Stimulated activated CD4-positive, alpha-beta T cell treated with anti-CD3 and anti-CD28 coated beads, Interleukin-4, amount 100 ng/mL, for 24 hours (primary cell): ENCODE data around the gene PSMB8.
"Not testable (repeated sequence)": the region's sequence is repeated elsewhere in the genome, so short reads cannot be mapped to it uniquely, and the experiment has no call there.

Experiments
- DNase-seq: peaks from one replicate; pipeline ENCODE4 v3.0.0-alpha.2; 2020

Gene PSMB8

DNA sequence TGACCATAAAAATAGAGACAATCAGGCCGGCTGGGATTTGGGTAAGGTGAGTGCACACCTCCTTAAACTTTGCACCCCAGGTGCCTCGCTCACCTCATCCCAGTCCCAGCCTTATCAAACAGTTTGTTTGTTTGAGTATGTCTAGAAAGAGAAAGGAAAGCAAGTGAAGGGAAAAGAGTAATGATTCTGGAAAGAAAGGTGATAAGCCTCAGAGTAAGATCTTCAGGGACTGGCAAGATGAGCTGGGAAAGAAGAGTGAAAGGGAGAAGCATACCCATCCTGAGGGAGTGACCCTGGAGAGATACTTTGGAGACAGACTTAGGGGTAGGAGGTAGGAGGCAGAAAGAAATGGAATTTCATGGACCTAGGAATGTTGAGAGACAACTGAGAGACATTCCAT, 7.0 kb downstream of the PSMB8 start:
- no peak for DNase-seq

DNA sequence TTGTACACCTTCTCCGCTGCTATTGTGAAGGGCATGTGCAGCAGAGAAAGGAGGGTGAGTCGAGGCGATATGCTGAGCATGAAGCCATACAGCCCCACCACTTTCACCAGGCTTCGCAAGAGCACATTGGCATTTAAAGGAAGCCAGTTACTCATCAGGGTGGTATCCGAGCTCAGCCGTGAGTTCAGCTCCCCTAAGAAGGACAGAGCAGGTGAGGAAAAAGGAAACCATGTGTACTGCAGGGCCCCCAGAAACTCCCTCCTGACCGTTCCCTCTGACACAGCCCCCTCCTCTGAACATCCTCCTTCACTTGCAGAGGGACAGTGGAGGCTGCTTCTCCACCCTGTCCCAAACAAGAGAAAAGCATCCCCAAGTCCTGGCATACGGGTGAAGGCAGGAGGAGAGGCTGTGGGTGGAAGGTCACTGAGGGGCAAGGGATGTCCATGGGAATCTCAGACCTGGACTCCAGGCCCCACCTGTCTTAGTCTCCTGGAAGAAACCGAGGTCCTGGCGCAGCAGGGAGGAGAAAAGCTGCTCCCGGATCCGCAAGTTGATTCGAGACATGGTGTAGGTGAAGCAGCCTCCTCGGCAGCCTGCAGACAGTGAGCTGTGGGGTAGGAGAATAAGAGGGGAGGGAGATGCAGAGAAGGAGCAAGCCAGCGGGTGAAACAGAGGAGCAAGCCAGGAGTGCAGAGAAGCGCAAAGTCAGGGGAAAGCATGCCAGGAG, 8.5 kb downstream of the PSMB8 start:
- no peak for DNase-seq

GRCh38 chr6:32833664-32834063, 10.2 kb downstream of the PSMB8 start:
- DNase-seq, result no peak

GRCh38 chr6:32832535-32832934, 11.3 kb downstream of the PSMB8 start:
- no peak for DNase-seq

DNA sequence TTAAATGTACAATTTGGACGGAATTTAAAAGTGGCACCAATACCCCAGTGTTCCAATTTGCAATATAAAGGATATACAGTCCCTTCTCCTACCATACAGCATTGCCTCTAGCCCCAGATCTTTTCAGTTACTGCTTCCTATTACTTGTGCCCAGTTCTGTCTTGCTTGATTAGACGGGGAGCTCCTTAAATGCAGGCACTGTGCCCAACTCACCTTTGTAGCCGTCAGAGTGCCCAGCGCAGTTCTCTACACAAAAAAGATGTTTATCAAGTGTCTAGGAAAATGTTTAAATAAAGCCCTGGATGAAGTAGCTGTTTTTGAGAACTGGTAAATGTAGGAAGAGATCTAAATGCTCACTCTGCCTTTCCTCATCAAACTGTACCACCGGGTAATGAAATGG, 12.9 kb downstream of the PSMB8 start:
- DNase-seq, result no peak

DNA sequence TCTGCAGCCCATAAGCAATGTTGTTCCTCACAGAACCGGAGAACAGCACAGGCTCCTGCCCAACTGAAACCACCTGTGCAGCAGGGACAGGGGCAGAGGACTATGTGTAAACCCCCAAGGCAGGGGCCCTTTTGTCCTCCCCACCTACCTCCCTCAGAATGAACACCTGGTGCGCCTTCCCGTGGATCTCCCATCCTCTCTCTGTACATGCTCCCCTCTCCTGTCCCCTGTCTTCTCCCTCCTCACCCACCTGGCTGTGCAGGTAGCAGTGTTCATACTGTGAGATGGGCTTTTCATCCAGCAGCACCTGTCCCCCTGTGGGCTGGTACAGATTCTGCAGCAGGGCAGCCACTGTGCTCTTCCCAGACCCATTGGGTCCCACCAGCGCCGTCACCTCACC, 13.8 kb downstream of the PSMB8 start:
- DNase-seq, result no peak

GRCh38 chr6:32829495-32829894, 14.4 kb downstream of the PSMB8 start:
- no peak for DNase-seq

DNA sequence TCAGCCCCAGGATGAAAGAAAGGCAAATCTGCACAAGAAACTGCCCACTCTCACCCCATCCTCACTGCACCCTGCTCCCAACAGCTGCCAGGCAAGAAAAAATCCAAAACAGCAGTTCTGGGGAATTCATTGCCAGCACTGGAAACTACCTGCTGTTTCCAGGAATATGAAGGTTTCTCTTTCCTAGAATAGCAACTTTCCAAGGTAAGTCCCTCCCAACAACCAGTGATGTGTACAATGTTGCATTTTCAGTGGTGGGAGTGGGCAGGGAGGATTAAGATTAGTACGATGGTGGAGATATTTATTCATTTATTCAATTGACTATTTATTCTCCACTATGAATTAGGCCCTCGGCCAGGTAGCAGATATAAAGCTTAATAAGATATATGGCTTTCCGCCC, 16.8 kb downstream of the PSMB8 start:
- no peak for DNase-seq

- DNase-seq, result no peak
Observed at GRCh38 chr6:32825966-32826365, 17.9 kb downstream of the PSMB8 start.

DNA sequence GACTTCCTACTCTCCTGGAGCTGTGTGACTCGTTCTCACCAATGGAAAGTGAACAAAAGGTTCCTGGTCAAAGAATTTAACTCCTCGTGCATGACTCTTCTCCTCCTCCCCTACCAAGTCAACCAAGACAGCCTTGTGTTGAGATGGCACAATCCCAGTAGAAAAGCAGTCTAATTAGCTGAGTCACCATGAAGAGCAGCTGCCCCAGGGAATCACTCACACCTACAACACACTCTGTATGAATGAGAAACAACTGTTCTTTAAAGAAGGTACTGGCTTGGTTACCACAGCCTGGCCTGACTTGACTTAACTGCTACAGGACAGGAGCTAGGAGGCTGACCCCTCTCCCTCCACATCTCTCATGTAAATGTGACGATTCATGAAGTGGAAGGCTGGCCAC, 24.1 kb downstream of the PSMB8 start:
- no peak for DNase-seq

- no peak for DNase-seq
Observed at GRCh38 chr6:32818867-32819266, 25.0 kb downstream of the PSMB8 start.

GRCh38 chr6:32816746-32817204, 27.1 kb downstream of the PSMB8 start, which contains the start of gene HLA-DOB:
Gene HLA-DOB (minus strand): TSS chr6:32817002. CDS start chr6:32816951, 51 bp downstream.
- DNase-seq, result no peak

DNA sequence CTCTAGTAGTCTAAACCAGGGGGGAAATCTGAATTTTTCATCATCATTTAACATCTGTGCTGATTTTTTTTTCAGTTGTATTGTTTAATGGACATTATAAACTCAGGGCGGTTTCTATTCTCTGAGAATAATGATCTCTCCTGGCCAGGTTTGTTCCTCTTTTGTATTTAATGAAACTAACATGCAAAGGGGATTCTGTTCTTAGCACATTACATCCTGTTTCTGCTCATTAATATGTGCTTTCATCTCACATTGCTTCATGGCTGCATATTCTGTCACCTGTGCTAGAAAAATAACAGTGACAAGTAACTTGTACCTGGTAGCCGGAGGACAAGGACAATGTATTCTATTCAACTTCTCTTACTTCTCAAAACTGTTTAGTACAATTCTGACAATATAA, 27.9 kb downstream of the PSMB8 start:
- DNase-seq, result no peak

DNA sequence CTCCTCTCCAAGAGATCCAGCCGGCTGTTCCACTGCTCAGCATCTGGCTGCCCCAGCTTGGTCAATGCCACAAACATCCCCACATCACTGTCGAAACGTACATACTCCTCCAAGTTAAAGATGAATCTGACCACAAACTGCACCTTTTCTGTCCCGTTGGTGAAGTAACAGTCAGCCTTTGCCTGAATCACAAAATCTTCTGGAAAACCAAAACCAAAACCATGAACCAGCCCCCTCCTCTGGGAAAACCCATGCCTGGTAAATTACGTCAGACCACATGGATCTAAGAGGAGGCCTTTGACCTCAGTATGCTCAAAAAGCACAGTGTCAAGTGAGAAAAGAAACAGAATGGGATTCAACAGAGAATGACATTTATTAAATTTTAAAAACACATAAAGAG, 28.7 kb downstream of the PSMB8 start:
- DNase-seq, result no peak

DNA sequence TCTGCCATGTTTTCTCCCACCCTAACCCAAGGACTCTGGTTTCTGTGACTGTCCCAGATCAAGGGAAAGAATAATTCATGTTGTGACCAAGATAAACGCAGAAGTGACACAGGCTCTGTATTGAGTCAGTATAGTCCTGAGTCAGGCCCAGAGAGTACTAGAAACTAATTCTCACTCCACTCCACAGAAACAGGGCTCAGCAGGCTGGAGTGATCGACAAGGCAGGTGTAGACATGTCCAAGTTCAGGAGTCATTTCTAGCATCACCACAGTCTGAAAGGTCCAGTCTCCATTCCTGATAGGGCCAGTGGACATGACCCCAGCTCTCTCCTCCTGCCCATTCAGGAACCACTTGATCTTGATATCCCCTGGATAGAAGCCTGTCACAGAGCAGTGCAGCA, 29.7 kb downstream of the PSMB8 start:
- DNase-seq, result no peak

DNA sequence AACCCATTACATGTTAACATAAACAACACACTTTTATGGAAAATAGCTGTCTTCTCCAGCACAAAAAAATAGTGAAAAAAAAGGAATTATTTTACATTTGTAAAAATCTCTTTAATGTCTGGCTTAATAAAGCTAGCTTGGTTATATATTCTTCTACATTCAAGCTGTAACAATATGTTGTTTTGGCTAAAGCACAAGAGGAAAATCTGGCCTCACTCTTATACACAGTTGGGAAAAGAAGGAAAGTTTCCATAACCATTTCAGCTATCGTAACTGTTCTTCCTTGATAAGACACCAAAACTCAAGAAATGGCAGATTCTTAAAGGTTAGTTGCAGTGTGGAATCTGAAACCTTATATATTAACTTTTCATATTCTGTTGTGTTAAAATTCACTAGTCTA, 34.7 kb downstream of the PSMB8 start:
- no peak for DNase-seq

DNA sequence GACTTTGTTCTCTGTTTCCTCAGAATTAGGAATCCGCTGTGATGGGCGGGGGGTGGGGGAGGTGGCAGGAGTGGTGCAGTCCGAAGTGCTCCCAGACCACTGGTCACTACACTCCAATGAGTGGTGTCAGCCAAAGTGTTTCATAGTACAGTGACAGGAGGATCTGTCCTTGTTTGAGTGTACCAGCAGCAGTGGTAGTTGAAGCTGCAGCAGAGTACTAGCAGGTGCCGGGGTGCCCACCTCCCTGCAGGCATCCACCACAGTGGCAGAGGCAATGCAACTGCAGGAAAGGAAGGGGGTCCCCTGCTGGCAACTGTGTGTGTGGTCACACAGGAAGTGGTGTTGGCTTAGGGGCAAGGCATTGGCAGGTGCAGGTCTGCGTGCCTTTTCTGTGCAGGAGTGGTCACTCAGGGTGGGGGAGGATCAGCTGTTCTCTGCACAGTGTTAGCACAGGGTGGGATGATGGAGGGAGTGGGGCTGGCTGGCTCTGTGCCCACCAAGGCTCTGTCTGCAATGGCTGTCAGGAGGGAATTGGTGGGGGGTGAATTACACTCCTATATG, 36.7 kb downstream of the PSMB8 start:
- no peak for DNase-seq

- not testable (repeated sequence) for DNase-seq
Observed at GRCh38 chr6:32805404-32805803, 38.4 kb downstream of the PSMB8 start.

DNA sequence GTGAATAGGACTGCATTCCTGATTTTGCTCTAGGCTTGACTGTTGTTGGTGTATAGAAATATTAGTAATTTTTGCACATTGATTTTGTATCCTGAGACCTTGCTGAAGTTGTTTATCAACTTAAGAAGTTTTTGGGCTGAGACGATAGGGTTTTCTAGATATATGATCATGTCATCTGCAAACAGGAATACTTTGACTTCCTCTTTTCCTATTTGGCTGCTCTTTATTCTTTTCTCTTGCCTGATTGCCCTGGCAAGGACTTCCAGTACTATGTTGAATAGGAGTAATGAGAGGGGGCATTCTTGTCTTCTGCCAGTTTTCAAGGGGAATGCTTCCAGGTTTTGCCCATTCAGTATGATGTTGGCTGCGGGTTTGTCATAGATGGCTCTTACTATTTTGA, 40.4 kb downstream of the PSMB8 start:
- no peak for DNase-seq

GRCh38 chr6:32799740-32800139, 44.1 kb downstream of the PSMB8 start:
- DNase-seq, result no peak

- DNase-seq, result no peak
Observed at GRCh38 chr6:32799168-32799567, 44.7 kb downstream of the PSMB8 start.

- DNase-seq, result peak; percentile 82
Observed at GRCh38 chr6:32796848-32797776, 46.7 kb downstream of the PSMB8 start.

DNA sequence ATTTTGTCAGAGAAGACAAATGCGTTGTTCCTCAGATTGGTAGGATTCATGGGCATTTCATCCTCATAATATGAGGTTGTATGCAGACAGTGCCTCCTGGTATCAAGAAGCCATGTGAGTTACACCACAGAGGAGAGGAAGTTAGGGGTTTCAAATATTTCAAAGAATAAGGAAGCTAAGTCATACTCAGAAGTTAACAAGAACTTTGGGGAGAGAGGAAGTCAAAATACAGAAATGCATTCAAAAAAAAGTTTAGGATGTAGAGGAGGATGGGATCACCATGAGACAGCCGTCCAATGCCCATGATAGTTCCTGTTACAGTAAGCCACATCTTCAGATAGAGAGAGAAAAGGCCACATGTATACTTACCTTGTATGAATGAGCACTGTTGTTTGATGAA, 49.3 kb downstream of the PSMB8 start:
- no peak for DNase-seq
